Liver (tissue), 9 donors: ENCODE measurements around the gene STYXL2. TPM values are rescaled to one million over a fixed set of nuclear protein-coding genes. Genes with fewer than 3 reads are reported as not detected.

Experiments
- DNase-seq: peaks from one replicate; pipeline ENCODE4 v3.0.0-alpha.2; 2017; ENCODE audit warnings: low spot score
- H3K27ac ChIP-seq, 2 donors: one replicate each; pipeline ENCODE4 v1.7.0; 2013; ENCODE audit warnings: inconsistent platforms in 2 of 2, low read length in 2 of 2, control low read depth in 1 of 2, low read depth in 1 of 2, mild to moderate bottlenecking in 1 of 2
- H3K27me3 ChIP-seq, 4 donors: one replicate each; pipeline versions ENCODE4 v1.6.1 to v1.7.0; 2013; ENCODE audit warnings: low read length in 3 of 4, inconsistent platforms in 1 of 4, mild to moderate bottlenecking in 1 of 4, moderate library complexity in 1 of 4; ENCODE audit not compliant: control insufficient read depth in 4 of 4, insufficient read depth in 4 of 4
- H3K36me3 ChIP-seq, 4 donors: one replicate each; pipeline versions ENCODE4 v1.6.1 to v1.7.0; 2013; ENCODE audit warnings: low read length in 3 of 4, mild to moderate bottlenecking in 3 of 4, low read depth in 1 of 4, moderate library complexity in 1 of 4; ENCODE audit not compliant: control insufficient read depth in 4 of 4, insufficient read depth in 3 of 4
- H3K4me1 ChIP-seq, 4 donors: one replicate each; pipeline versions ENCODE4 v1.6.1 to v1.7.0; 2013; ENCODE audit warnings: low read length in 3 of 4, mild to moderate bottlenecking in 3 of 4, moderate library complexity in 1 of 4; ENCODE audit not compliant: control insufficient read depth in 4 of 4, insufficient read depth in 4 of 4
- H3K4me3 ChIP-seq, 3 donors: one replicate each; pipeline versions ENCODE4 v1.6.1 to v1.7.0; 2013; ENCODE audit warnings: low read length in 3 of 3, control low read depth in 1 of 3, low read depth in 1 of 3, mild to moderate bottlenecking in 1 of 3
- H3K9ac ChIP-seq, 2 donors: one replicate each; pipeline ENCODE4 v1.7.0; 2013; ENCODE audit warnings: low read length in 2 of 2, mild to moderate bottlenecking in 2 of 2, moderate library complexity in 2 of 2, control low read depth in 1 of 2, low read depth in 1 of 2
- H3K9me3 ChIP-seq, 4 donors: one replicate each; pipeline versions ENCODE4 v1.6.1 to v1.7.0; 2013; ENCODE audit warnings: low read length in 3 of 4; ENCODE audit not compliant: control insufficient read depth in 4 of 4
- EGR1 ChIP-seq, 2 donors: IDR thresholded peaks; 2 replicates each; pipeline ENCODE4 v1.6.1; 2016 to 2018; ENCODE audit warnings: antibody characterized with exemption in 2 of 2, low read depth in 2 of 2
- FOXA1 ChIP-seq: IDR thresholded peaks from 2 replicates; pipeline ENCODE4 v1.6.1; 2016; ENCODE audit warnings: antibody characterized with exemption
- FOXA2 ChIP-seq: IDR thresholded peaks from 2 replicates; pipeline ENCODE4 v1.6.1; 2016; ENCODE audit warnings: antibody characterized with exemption
- GABPA ChIP-seq, 2 donors: IDR thresholded peaks in 1 of 2; conservative IDR thresholded peaks in 1 of 2; 2 replicates each; pipeline ENCODE4 v1.6.1; 2016; ENCODE audit warnings: antibody characterized with exemption in 2 of 2, mild to moderate bottlenecking in 1 of 2, moderate library complexity in 1 of 2
- HNF4A ChIP-seq, 2 donors: conservative IDR thresholded peaks; 2 replicates each; pipeline ENCODE4 v1.6.1; 2016; ENCODE audit warnings: antibody characterized with exemption in 2 of 2, mild to moderate bottlenecking in 2 of 2
- HNF4G ChIP-seq: IDR thresholded peaks from 2 replicates; pipeline ENCODE4 v1.6.1; 2016; ENCODE audit warnings: antibody characterized with exemption
- JUND ChIP-seq, 2 donors: IDR thresholded peaks; 2 replicates each; pipeline ENCODE4 v1.6.1; 2016; ENCODE audit warnings: antibody characterized with exemption in 2 of 2
- NR2F2 ChIP-seq: IDR thresholded peaks from 2 replicates; pipeline ENCODE4 v1.6.1; 2016; ENCODE audit warnings: antibody characterized with exemption
- RAD21 ChIP-seq, 2 donors: IDR thresholded peaks; 2 replicates each; pipeline ENCODE4 v1.6.1; 2016; ENCODE audit warnings: antibody characterized with exemption in 2 of 2, mild to moderate bottlenecking in 2 of 2
- RXRA ChIP-seq, 2 donors: IDR thresholded peaks; 2 replicates each; pipeline ENCODE4 v1.6.1; 2017 to 2018; ENCODE audit warnings: antibody characterized with exemption in 2 of 2, mild to moderate bottlenecking in 1 of 2
- SP1 ChIP-seq: IDR thresholded peaks from 2 replicates; pipeline ENCODE4 v1.6.1; 2018; ENCODE audit warnings: antibody characterized with exemption, mild to moderate bottlenecking
- TAF1 ChIP-seq: conservative IDR thresholded peaks from 2 replicates; pipeline ENCODE4 v1.6.1; 2016; ENCODE audit warnings: antibody characterized with exemption, mild to moderate bottlenecking
- YY1 ChIP-seq: IDR thresholded peaks from 2 replicates; pipeline ENCODE4 v1.6.1; 2016; ENCODE audit warnings: antibody characterized with exemption, mild to moderate bottlenecking
- WGBS: extraction: QIAGEN DNeasy Blood & Tissue Kit; methylation state at CpG from one replicate; pipeline ENCODE4 v1.1.7; 2013; 5-methylcytosine and 5-hydroxymethylcytosine counted together
- polyA plus RNA-seq, 2 donors: library from polyadenylated mRNA; stranded (reverse) in 1 of 2; unstranded in 1 of 2; fragments of 200-250 nt in 1 of 2; fragments of >200 nt in 1 of 2; fragmentation: Nextera tagmentation in 1 of 2; extraction: Ambion mirVana in 1 of 2; gene quantifications; one replicate each; pipeline versions ENCODE4 v1.2.1 to v1.2.3, GENCODE V29; 2013 to 2015
- total RNA-seq, 2 donors: library from RNA; depleted of rRNA; stranded (reverse); fragments of >200 nt; gene quantifications; one replicate each; pipeline ENCODE4 v1.2.3, GENCODE V29; 2014
- TF ChIP-seq, protein P1 (sequence below): IDR thresholded peaks from 2 replicates; pipeline ENCODE4 v1.6.1; 2016; ENCODE audit warnings: antibody characterized with exemption
- TF ChIP-seq, protein P2 (sequence below): IDR thresholded peaks from 2 replicates; pipeline ENCODE4 v1.6.1; 2016; ENCODE audit warnings: antibody characterized with exemption
- TF ChIP-seq, protein P3 (sequence below): IDR thresholded peaks from 2 replicates; pipeline ENCODE4 v1.6.1; 2016; ENCODE audit warnings: antibody characterized with exemption
- TF ChIP-seq, protein P4 (sequence below): fragments of 150-350 bp; IDR thresholded peaks from 2 replicates; pipeline ENCODE4 v1.5.1; 2017; ENCODE audit warnings: improper control_type of control experiment, low read depth, low read length; ENCODE audit not compliant: missing input control
- TF ChIP-seq, protein P5 (sequence below): IDR thresholded peaks from 2 replicates; pipeline ENCODE4 v1.6.1; 2016; ENCODE audit warnings: antibody characterized with exemption, mild to moderate bottlenecking
- donor health status: healthy.
- donor health status: healthy.
- donor health status: healthy.
- donor health status: healthy.
- donor health status: healthy.

Gene STYXL2
- total and polyA plus RNA-seq, 4 donors: 0.28 TPM; not detected in 3

DNA sequence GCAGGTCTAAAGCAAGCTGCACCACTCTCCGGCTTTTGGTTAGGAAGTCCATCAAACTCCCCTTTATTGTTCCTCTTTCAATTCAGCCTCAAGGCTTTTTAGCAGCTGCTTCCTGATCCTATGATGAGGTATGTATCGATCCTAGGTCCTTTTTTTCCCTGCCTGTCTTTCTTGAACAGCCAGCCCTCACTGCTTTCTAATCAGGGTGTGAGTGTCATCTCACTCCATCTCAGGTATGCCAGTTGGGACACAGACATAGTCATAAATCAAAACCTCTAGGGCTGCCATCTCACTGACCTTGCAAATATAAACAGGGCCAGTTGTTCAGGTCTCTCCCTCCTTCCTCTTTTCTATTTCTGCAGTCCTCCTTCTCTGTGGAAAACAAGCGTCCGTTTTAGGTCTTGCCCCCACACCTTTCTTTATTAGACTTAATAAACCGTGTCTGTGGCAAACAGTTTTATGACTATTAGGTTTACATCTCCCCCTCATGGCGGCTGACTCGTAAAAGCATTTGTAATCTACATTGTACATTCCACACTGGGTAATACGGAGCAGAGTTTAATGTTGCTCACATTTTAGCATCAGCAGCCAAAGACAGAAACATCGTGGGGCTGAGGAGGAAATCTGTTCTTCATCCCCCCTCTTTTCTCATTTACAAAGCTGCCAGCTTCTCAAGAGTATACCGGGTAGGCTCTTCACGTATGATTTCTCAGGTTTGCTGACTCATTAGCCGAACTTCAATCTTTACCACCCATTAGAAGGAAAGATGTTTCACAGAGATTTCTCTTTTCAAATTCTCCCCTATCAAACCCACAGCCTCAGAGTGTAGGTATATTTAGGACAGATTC is 11.6 kb downstream of the STYXL2 start:
- H3K27me3 ChIP-seq: no peaks in the 10 kb centered on the region
- WGBS: 61% methylated on average over 12 of the region's 12 CpGs
- no peaks in the 10 kb centered on the region for H3K9me3 ChIP-seq
- H3K4me3 ChIP-seq: no peak overlapping the region
- TF ChIP-seq GABPA (IDR thresholded peaks at IDR 0.05 in 1 of 2, conservative IDR thresholded peaks at IDR 0.05 in 1 of 2) (no peak), HNF4G (no peak), SP1 (no peak), TAF1 (no peak), RAD21 (IDR thresholded peaks at IDR 0.05) (no peak), YY1 (no peak), RXRA (IDR thresholded peaks at IDR 0.05) (no peak), JUND (IDR thresholded peaks at IDR 0.05) (no peak), NR2F2 (no peak)
- TF ChIP-seq, protein P1, sequence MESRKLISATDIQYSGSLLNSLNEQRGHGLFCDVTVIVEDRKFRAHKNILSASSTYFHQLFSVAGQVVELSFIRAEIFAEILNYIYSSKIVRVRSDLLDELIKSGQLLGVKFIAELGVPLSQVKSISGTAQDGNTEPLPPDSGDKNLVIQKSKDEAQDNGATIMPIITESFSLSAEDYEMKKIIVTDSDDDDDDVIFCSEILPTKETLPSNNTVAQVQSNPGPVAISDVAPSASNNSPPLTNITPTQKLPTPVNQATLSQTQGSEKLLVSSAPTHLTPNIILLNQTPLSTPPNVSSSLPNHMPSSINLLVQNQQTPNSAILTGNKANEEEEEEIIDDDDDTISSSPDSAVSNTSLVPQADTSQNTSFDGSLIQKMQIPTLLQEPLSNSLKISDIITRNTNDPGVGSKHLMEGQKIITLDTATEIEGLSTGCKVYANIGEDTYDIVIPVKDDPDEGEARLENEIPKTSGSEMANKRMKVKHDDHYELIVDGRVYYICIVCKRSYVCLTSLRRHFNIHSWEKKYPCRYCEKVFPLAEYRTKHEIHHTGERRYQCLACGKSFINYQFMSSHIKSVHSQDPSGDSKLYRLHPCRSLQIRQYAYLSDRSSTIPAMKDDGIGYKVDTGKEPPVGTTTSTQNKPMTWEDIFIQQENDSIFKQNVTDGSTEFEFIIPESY: no peak
- TF ChIP-seq, protein P2, sequence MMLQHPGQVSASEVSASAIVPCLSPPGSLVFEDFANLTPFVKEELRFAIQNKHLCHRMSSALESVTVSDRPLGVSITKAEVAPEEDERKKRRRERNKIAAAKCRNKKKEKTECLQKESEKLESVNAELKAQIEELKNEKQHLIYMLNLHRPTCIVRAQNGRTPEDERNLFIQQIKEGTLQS: no peak
- TF ChIP-seq, protein P3, sequence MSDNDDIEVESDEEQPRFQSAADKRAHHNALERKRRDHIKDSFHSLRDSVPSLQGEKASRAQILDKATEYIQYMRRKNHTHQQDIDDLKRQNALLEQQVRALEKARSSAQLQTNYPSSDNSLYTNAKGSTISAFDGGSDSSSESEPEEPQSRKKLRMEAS: no peak
- no peak overlapping the region for H3K9ac ChIP-seq
- DNase-seq: no peak
- no peaks in the 10 kb centered on the region for H3K36me3 ChIP-seq
- H3K4me1 ChIP-seq: no peaks in the 10 kb centered on the region
- no peak overlapping the region for H3K27ac ChIP-seq

DNA sequence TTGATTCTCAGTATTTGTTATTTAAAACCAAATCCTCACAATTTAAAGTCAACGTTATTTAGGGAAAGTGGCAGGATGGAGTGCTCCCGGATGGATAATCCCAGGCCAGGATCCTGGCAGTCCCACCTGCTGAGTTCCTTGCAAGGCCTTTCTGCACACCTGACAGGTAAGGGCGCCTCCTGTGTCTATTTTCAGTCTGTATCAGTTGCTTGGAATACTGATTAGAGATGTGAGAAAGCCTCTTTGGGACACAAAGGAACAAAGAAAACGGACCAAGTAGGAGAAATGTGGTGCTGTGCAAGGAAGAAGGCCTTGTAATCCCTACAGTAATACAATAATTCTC is 12.2 kb downstream of the STYXL2 start:
- DNase-seq: no peak
- H3K36me3 ChIP-seq: no peaks in the 10 kb centered on the region
- H3K4me3 ChIP-seq: no peak overlapping the region
- TF ChIP-seq GABPA (IDR thresholded peaks at IDR 0.05 in 1 of 2, conservative IDR thresholded peaks at IDR 0.05 in 1 of 2): no peak
- TF ChIP-seq, protein P4, sequence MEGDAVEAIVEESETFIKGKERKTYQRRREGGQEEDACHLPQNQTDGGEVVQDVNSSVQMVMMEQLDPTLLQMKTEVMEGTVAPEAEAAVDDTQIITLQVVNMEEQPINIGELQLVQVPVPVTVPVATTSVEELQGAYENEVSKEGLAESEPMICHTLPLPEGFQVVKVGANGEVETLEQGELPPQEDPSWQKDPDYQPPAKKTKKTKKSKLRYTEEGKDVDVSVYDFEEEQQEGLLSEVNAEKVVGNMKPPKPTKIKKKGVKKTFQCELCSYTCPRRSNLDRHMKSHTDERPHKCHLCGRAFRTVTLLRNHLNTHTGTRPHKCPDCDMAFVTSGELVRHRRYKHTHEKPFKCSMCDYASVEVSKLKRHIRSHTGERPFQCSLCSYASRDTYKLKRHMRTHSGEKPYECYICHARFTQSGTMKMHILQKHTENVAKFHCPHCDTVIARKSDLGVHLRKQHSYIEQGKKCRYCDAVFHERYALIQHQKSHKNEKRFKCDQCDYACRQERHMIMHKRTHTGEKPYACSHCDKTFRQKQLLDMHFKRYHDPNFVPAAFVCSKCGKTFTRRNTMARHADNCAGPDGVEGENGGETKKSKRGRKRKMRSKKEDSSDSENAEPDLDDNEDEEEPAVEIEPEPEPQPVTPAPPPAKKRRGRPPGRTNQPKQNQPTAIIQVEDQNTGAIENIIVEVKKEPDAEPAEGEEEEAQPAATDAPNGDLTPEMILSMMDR: no peak
- no peak for TF ChIP-seq HNF4G
- TF ChIP-seq SP1: no peak
- no peak for TF ChIP-seq FOXA1
- TF ChIP-seq, protein P3: no peak
- no peak for TF ChIP-seq HNF4A (conservative IDR thresholded peaks at IDR 0.05)
- TF ChIP-seq, protein P5, sequence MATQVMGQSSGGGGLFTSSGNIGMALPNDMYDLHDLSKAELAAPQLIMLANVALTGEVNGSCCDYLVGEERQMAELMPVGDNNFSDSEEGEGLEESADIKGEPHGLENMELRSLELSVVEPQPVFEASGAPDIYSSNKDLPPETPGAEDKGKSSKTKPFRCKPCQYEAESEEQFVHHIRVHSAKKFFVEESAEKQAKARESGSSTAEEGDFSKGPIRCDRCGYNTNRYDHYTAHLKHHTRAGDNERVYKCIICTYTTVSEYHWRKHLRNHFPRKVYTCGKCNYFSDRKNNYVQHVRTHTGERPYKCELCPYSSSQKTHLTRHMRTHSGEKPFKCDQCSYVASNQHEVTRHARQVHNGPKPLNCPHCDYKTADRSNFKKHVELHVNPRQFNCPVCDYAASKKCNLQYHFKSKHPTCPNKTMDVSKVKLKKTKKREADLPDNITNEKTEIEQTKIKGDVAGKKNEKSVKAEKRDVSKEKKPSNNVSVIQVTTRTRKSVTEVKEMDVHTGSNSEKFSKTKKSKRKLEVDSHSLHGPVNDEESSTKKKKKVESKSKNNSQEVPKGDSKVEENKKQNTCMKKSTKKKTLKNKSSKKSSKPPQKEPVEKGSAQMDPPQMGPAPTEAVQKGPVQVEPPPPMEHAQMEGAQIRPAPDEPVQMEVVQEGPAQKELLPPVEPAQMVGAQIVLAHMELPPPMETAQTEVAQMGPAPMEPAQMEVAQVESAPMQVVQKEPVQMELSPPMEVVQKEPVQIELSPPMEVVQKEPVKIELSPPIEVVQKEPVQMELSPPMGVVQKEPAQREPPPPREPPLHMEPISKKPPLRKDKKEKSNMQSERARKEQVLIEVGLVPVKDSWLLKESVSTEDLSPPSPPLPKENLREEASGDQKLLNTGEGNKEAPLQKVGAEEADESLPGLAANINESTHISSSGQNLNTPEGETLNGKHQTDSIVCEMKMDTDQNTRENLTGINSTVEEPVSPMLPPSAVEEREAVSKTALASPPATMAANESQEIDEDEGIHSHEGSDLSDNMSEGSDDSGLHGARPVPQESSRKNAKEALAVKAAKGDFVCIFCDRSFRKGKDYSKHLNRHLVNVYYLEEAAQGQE: no peak
- TF ChIP-seq, protein P2: no peak
- TF ChIP-seq JUND (IDR thresholded peaks at IDR 0.05): no peak
- no peak for TF ChIP-seq RAD21 (IDR thresholded peaks at IDR 0.05)
- no peak for TF ChIP-seq EGR1 (IDR thresholded peaks at IDR 0.05; ENCODE audit: low read depth in 2 of 2)
- no peak for TF ChIP-seq TAF1
- no peak for TF ChIP-seq FOXA2
- TF ChIP-seq, protein P1: no peak
- no peak for TF ChIP-seq NR2F2
- TF ChIP-seq YY1: no peak
- TF ChIP-seq RXRA (IDR thresholded peaks at IDR 0.05): no peak
- 73% methylated on average over 4 of the region's 4 CpGs for WGBS
- no peaks in the 10 kb centered on the region for H3K27me3 ChIP-seq
- H3K27ac ChIP-seq: no peak overlapping the region
- H3K9ac ChIP-seq: no peak overlapping the region
- no peaks in the 10 kb centered on the region for H3K4me1 ChIP-seq
- no peaks in the 10 kb centered on the region for H3K9me3 ChIP-seq
